ENCODE results near the gene ANKLE1.

ANKLE1 gene

GRCh38 chr19:17306285-17306714 lies 24.6 kb downstream of the ANKLE1 start:
- DNase-seq (ENCODE audit: low read depth in 2 of 2) = no peak

GRCh38 chr19:17307876-17308377 lies 26.2 kb downstream of the ANKLE1 start:
- DNase-seq (ENCODE audit: low read depth in 2 of 2) = no peak

- DNase-seq (ENCODE audit: low read depth in 2 of 2) = peak; percentile 99
These were observed 27.7 kb downstream of the ANKLE1 start, which contains the start of gene DDA1 for GRCh38 chr19:17309198-17309964. Gene DDA1, plus strand, starts transcription at chr19:17309563. Its CDS starts 92 bp downstream, at chr19:17309655.

GRCh38 chr19:17309965-17310461 lies 28.3 kb downstream of the ANKLE1 start:
- DNase-seq (ENCODE audit: low read depth in 2 of 2) = no peak

GRCh38 chr19:17311455-17312188 lies 29.9 kb downstream of the ANKLE1 start:
- no peak for DNase-seq (ENCODE audit: low read depth in 2 of 2)

- DNase-seq (ENCODE audit: low read depth in 2 of 2) = no peak
These were observed 30.8 kb downstream of the ANKLE1 start for GRCh38 chr19:17312189-17313113.

- no peak for DNase-seq (ENCODE audit: low read depth in 2 of 2)
These were observed 32.4 kb downstream of the ANKLE1 start for GRCh38 chr19:17314007-17314593.

GRCh38 chr19:17318966-17319365 lies 37.3 kb downstream of the ANKLE1 start:
- DNase-seq (ENCODE audit: low read depth in 2 of 2) = no peak

- DNase-seq (ENCODE audit: low read depth in 2 of 2) = no peak
These were observed 38.0 kb downstream of the ANKLE1 start for GRCh38 chr19:17319473-17320238.

- no peak for DNase-seq (ENCODE audit: low read depth in 2 of 2)
These were observed 38.7 kb downstream of the ANKLE1 start for GRCh38 chr19:17320435-17320834.

GRCh38 chr19:17321655-17322489 lies 40.2 kb downstream of the ANKLE1 start:
- DNase-seq (ENCODE audit: low read depth in 2 of 2) = no peak

GRCh38 chr19:17322854-17323253 lies 41.2 kb downstream of the ANKLE1 start:
- DNase-seq (ENCODE audit: low read depth in 2 of 2) = no peak

GRCh38 chr19:17323300-17323963 lies 41.7 kb downstream of the ANKLE1 start:
- DNase-seq (ENCODE audit: low read depth in 2 of 2) = no peak

- DNase-seq (ENCODE audit: low read depth in 2 of 2) = no peak
These were observed 42.2 kb downstream of the ANKLE1 start for GRCh38 chr19:17323964-17324332.

- no peak for DNase-seq (ENCODE audit: low read depth in 2 of 2)
These were observed 42.8 kb downstream of the ANKLE1 start for GRCh38 chr19:17324357-17325114.

- no peak for DNase-seq (ENCODE audit: low read depth in 2 of 2)
These were observed 43.4 kb downstream of the ANKLE1 start for GRCh38 chr19:17325133-17325532.

GRCh38 chr19:17325881-17326594 lies 44.3 kb downstream of the ANKLE1 start:
- DNase-seq (ENCODE audit: low read depth in 2 of 2) = no peak

- DNase-seq (ENCODE audit: low read depth in 2 of 2) = no peak
These were observed 44.9 kb downstream of the ANKLE1 start for GRCh38 chr19:17326595-17326966.
